ENCODE measurements around the gene NRG2.
A peak's percentile ranks its signal among the peaks of the same experiment; 100 is the strongest.

NRG2 gene

GRCh38 chr5:139872851-139873794, 170.0 kb downstream of the NRG2 start:
- DNase-seq = no peak

- no peak for DNase-seq
These were observed 170.9 kb downstream of the NRG2 start for GRCh38 chr5:139872052-139872766.

GRCh38 chr5:139871614-139872013, 171.5 kb downstream of the NRG2 start:
- DNase-seq = no peak

- no peak for DNase-seq
These were observed 172.4 kb downstream of the NRG2 start for GRCh38 chr5:139870677-139871076.

- DNase-seq = no peak
These were observed 173.9 kb downstream of the NRG2 start for GRCh38 chr5:139869042-139869790.

- no peak for DNase-seq
These were observed 175.5 kb downstream of the NRG2 start for GRCh38 chr5:139867581-139867980.

- DNase-seq = no peak
These were observed 176.0 kb downstream of the NRG2 start for GRCh38 chr5:139867109-139867508.

- DNase-seq = no peak
These were observed 178.2 kb downstream of the NRG2 start for GRCh38 chr5:139864716-139865483.

GRCh38 chr5:139863855-139864558, 179.1 kb downstream of the NRG2 start:
- peak; percentile 48 for DNase-seq

- DNase-seq = no peak
These were observed 179.7 kb downstream of the NRG2 start for GRCh38 chr5:139863361-139863760.

GRCh38 chr5:139862803-139863202, 180.3 kb downstream of the NRG2 start:
- DNase-seq = no peak

GRCh38 chr5:139862313-139862712, 180.8 kb downstream of the NRG2 start:
- DNase-seq = no peak

- DNase-seq = no peak
These were observed 181.3 kb downstream of the NRG2 start for GRCh38 chr5:139861889-139862207.

- no peak for DNase-seq
These were observed 181.8 kb downstream of the NRG2 start for GRCh38 chr5:139861021-139861888.

- no peak for DNase-seq
These were observed 184.1 kb downstream of the NRG2 start for GRCh38 chr5:139859013-139859412.

GRCh38 chr5:139856714-139857113, 186.4 kb downstream of the NRG2 start:
- no peak for DNase-seq

- no peak for DNase-seq
These were observed 187.1 kb downstream of the NRG2 start for GRCh38 chr5:139855946-139856540.

GRCh38 chr5:139855451-139855850, 187.6 kb downstream of the NRG2 start:
- no peak for DNase-seq

- DNase-seq = no peak
These were observed 188.1 kb downstream of the NRG2 start for GRCh38 chr5:139854953-139855352.

GRCh38 chr5:139854029-139854605, 189.0 kb downstream of the NRG2 start:
- no peak for DNase-seq

Measured in stimulated activated CD4-positive, alpha-beta T cell treated with anti-CD3 and anti-CD28 coated beads, Interleukin-1b, Interleukin-23, amount 100 ng/mL, for 48 hours (primary cell).